CD4-positive, alpha-beta T cell treated with Interleukin-10 for 1 hour (primary cell): ENCODE measurements around the gene LRPAP1.

ENCODE experiments used
- DNase-seq: peaks from one replicate; pipeline ENCODE4 v3.0.0-alpha.2; 2020

Gene LRPAP1

DNA sequence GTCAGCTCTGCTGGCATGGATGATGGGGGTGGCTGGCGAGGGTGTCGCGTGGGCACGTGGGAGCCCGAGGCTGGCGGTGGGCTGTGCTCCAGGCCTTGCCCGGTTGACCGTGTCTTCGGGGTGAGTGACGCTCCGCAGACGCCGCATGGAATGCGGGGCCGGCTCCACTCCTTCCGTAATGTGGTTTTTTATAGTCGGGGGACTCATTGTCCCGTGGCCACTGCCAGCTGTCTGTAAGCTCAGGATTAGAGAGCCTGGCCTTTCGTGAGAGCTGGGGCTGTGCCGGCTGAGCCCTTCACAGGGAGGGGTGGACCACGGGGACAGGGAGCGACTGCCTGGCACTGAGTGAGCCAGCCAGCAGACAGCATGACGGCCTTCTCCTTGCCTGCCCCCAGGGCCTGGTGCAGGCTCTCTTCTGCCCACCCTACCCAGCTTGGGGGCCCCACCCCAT, 48.7 kb downstream of the LRPAP1 start:
- no peak for DNase-seq

GRCh38 chr4:3482707-3483106, 49.5 kb downstream of the LRPAP1 start:
- no peak for DNase-seq

DNA sequence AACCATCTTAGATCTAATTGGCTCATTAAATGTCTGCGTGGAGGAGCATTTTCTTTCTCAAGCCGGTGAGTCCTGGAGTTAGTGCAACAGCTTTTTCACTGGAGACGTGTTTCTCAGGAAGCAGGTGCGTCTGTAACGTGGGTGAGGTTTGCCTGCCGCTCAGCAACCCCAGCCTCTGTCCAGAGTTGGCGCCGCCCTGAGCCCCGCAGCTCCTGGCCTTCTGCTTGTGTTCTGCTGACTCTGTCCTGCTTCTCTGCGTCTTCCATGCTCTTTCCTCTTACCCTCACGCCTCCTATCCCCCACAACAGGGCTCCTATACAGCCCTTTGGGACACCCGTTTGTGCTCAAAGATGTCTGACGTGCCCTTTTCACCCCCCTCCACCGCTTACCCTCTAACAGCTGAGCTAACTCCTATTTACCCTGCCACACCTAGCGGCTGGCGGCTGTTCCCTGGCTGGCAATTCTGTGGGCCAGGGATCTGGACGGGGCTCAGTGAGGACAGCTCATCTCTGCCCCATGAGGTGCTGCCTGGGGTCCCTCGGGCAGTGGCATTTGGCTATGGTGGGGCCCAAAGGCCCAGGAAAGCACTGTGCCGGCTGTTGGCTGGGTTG, 50.3 kb downstream of the LRPAP1 start:
- no peak for DNase-seq

DNA sequence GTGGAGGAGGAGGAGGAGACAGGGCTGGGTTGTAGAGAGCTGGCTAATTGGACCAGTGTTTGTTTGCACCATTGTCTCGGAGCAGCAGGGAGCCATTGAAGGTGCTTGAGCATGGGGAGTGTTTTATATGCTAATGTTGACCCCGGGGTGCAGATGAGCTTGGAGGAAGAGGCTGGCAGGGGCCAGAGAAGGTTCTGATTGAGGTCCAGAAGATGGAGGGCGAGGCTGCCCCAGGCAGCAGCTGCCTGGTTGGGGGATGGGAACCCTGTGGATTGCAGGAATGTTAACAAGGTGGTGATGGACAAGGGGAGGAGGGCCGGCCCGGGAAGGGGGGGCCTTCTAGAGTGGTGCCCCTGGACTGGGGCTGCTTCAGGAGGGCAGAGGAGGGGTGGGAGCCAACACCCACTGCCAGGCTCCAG, 51.1 kb downstream of the LRPAP1 start:
- DNase-seq: no peak

DNA sequence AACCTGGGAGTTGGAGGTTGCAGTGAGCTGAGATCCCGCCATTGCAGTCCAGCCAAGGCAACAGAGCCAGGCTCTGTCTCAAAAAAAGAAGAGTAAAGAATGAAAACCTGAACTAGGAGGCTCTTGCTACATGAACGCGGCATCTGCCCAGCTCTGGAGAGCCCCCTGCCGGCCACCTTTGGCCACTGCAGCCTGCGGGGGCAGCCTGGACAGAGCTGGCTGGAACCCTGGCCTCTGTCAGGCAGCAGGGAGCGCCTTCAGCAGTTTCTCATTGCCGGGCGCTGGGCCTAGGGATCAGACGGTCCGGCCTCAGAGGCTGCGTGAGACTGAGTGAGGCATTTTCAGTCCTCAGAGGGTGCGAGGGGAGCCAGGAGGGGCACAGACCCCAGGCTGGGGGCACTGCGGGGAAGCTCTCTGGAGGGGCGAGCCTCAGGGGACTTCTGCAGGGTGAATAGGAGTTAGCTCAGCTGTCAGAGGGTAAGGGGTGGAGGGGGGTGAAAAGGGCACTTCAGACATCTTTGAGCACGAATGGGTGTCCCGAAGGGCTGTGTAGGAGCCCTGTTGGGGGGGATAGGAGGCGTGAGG, 51.6 kb downstream of the LRPAP1 start:
- DNase-seq: peak; percentile 71

GRCh38 chr4:3479358-3480101, 52.7 kb downstream of the LRPAP1 start:
- DNase-seq: no peak

GRCh38 chr4:3478446-3479357, 53.5 kb downstream of the LRPAP1 start:
- DNase-seq: no peak

DNA sequence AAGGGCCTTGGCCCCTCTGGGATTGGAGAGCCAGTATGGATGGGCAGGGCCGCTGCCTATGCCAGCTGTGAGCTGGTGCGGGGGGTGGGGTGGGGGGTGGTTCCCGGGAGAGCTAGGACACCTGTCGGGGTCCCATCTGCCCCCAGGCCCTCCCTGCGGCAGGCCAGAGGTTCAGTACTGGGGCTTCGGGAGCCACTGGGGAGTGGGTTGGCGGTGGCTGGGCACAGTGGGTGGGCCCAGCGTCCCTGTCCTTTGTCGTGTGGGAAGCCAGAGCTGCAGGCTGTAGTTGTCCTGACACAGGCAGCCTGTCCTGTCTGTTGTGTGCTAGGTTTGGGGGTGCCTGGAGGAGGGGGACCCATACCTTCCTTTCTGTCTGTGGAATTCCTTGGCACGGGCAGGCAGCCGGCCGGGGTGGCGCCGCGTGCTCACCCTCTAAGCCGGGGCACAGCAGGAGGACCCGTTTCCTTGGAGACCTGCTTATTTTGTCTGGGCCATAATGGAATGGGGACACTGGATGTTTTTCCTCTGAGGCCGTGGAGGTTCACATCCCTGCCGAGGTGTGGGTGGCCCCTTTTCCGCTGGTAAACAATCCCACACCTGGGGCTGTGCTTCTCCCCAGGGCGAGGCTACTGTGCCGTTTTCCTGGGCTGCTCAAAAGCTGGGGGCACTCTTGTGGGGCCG, 54.3 kb downstream of the LRPAP1 start:
- no peak for DNase-seq

- no peak for DNase-seq
Observed at GRCh38 chr4:3476936-3477749, 55.1 kb downstream of the LRPAP1 start.

- no peak for DNase-seq
Observed at GRCh38 chr4:3476341-3476747, 55.9 kb downstream of the LRPAP1 start.

- DNase-seq: no peak
Observed at GRCh38 chr4:3475713-3476260, 56.4 kb downstream of the LRPAP1 start.

- no peak for DNase-seq
Observed at GRCh38 chr4:3475041-3475712, 57.0 kb downstream of the LRPAP1 start.

DNA sequence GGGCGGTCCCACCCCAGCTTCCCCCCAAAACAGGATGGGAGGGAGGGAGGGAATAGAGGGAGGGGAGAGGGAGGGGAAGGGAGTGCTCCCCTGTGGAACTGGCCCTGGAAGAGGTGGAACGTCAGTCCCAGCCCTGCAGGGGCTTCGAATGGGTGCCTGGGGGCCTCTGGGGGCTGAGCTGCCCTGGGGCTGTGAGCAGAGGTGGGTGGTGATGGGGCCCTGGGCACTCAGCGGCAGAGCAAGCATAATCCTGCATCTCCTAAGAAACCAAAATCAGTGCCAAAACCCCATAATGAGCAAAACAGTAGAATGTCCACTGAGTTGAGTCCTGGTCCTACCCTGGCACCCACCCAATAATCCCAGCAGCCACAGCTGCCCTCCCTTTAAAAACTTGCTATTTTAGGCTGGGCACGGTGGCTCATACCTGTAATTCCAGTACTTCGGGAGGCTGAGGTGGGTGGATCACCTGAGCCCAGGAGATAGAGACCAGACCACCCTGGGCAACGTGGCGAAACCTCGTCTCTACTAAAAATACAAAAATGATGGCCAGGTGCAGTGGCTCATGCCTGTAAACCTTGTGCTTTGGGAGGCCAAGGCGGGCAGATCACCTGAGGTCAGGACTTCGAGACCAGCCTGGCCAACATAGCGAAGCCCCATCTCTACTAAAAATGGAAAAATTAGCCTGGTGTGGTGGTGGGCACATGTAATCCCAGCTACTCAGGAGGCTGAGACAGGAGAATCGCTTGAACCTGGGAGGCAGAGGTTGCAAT, 58.0 kb downstream of the LRPAP1 start:
- no peak for DNase-seq

DNA sequence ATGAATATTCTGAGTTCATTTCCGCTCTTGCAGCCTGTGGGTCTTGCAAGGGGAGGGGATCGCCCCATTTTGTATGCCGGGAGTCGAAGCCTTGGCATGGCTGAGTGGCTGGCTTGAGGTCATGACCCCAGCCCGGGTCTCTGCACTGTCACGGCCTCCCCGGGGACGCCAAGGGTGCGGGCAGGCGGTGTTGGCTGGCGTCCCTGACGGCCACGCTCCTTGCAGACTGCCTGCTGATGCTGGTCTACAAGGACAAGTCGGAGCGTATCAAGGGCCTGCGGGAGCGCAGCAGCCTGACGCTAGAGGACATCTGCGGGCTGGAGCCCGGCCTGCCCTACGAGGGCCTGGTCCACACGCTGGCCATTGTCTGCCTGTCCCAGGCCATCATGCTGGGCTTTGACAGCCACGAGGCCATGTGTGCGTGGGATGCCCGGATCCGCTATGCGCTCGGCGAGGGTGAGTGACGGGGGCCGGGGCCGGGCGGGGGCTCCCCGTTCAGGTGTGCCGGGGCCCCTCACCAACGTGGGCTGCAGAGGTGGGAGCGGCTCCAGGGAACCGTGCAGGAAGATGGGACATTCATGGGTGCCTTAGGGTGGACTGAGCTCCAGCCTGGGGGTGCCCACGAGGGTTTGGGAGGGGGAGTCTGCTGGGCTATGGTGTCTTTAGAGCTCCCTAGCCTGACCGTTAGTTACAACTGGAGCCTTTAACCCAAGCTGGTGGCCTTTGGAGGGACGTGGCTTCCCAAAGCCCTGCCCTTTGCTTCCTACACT, 58.9 kb downstream of the LRPAP1 start:
- no peak for DNase-seq

GRCh38 chr4:3472411-3473141, 59.6 kb downstream of the LRPAP1 start:
- DNase-seq: no peak

- no peak for DNase-seq
Observed at GRCh38 chr4:3471886-3472285, 60.3 kb downstream of the LRPAP1 start.

- no peak for DNase-seq
Observed at GRCh38 chr4:3471098-3471760, 61.0 kb downstream of the LRPAP1 start.
